Gastrocnemius medialis (tissue), 4 donors: ENCODE measurements around the gene MAGEA6. TPM values are rescaled to one million over a fixed set of nuclear protein-coding genes. Genes with fewer than 3 reads are reported as not detected.

Experiments used
- total RNA-seq, 4 donors: library from RNA; depleted of rRNA; stranded (reverse); fragments of >200 nt; gene quantifications; one replicate each; pipeline versions ENCODE4 v1.1.0 to v1.2.3, GENCODE V29; 2016

MAGEA6 gene
- total RNA-seq, 4 donors from 2014 or later: not detected

Other genes with a start within 250 kb of the MAGEA6 start
- not detected for gene GABRQ, start 131.8 kb downstream of the MAGEA6 start, total RNA-seq
- not detected for gene MAGEA3, start 70.9 kb downstream of the MAGEA6 start, total RNA-seq
- gene CSAG2, start 60.4 kb downstream of the MAGEA6 start, total RNA-seq: not detected
- not detected for gene MAGEA2B, start 55.1 kb downstream of the MAGEA6 start, total RNA-seq
- not detected for gene CSAG1, start 36.0 kb downstream of the MAGEA6 start, total RNA-seq
- gene MAGEA12, start 35.9 kb downstream of the MAGEA6 start, total RNA-seq: not detected
- gene MAGEA2, start 15.8 kb downstream of the MAGEA6 start, total RNA-seq: not detected
- not detected for gene CSAG3, start 10.5 kb downstream of the MAGEA6 start, total RNA-seq
- gene CETN2, start 61.1 kb upstream of the MAGEA6 start, total RNA-seq: 10 to 100 TPM in 3 of 4 donors, 1 to 10 TPM in 1; 8.1 to 15.7 (median 10.5) TPM
- gene NSDHL, start 61.4 kb upstream of the MAGEA6 start, total RNA-seq: 1 to 10 TPM; 4.6 to 8.8 (median 6.2) TPM
- gene ZNF185, start 128.4 kb upstream of the MAGEA6 start, total RNA-seq: 1 to 10 TPM in 3 of 4 donors, under 1 TPM in 1; 0.56 to 2.2 (median 1.3) TPM
- gene PNMA5, start 224.4 kb upstream of the MAGEA6 start, total RNA-seq: not detected